HepG2 (cell line): ENCODE results near the gene KIF5B. TPM values are rescaled to one million over a fixed set of nuclear protein-coding genes. Genes with fewer than 3 reads are reported as not detected.

ENCODE experiments used
- ATAC-seq: fragments of 200-7000 bp; cut with Tn5 transposase; 3 replicates; pipeline ENCODE4 v1.9.1; 2020; ENCODE audit warnings: mild to moderate bottlenecking, moderate library complexity
- BruUV-seq: library from RNA; stranded (reverse); fragments of 400-500 nt; replicated peaks from 2 replicates; lab custom pipeline; 2021; lab: Mats Ljungman, UMichigan
- CTCF ChIA-PET: fragments of 300-600 bp; formaldehyde crosslinking; extraction: SDS; loops from one replicate; lab custom pipeline; 2021; ENCODE audit warnings: low total read pairs, inconsistent platforms, low intra/inter-chr PET ratio; lab: Yijun Ruan, JAX
- POLR2A ChIA-PET: fragments of 350-600 bp; sonication (Branson Sonifier 250); formaldehyde crosslinking; loops from one replicate; lab custom pipeline; 2020; ENCODE audit warnings: antibody characterized with exemption, inconsistent platforms; lab: Yijun Ruan, JAX
- DNase-seq: peaks from one replicate; pipeline ENCODE4 v3.0.0-alpha.2; 2015; ENCODE audit warnings: low spot score
- FAIRE-seq: peaks from 3 replicates; lab custom pipeline; 2011; peaks lifted over from hg19 to GRCh38; lab: Jason Lieb, UNC
- H2AFZ ChIP-seq: one replicate; pipeline ENCODE4 v1.6.1; 2011; ENCODE audit warnings: low read length, inconsistent platforms
- H3K27ac ChIP-seq: fragments of 300-600 bp; 3 replicates; pipeline ENCODE4 v1.8.0; 2011; ENCODE audit warnings: mixed run types, mild to moderate bottlenecking, mixed read lengths, low read length, inconsistent platforms; ENCODE audit not compliant: insufficient read depth; ENCODE audit errors: extremely low read length
- H3K27me3 ChIP-seq, 2 experiments: fragments of 200-600 bp in 1 of 2; 2 replicates in 1 of 2; 3 replicates in 1 of 2; pipeline versions ENCODE4 v1.6.0 to v1.8.0; 2011; ENCODE audit warnings: low read length in 2 of 2, mild to moderate bottlenecking in 2 of 2, moderate library complexity in 2 of 2, inconsistent platforms in 1 of 2; ENCODE audit not compliant: insufficient read depth in 2 of 2, control insufficient read depth in 1 of 2
- H3K36me3 ChIP-seq, 2 experiments: fragments of 200-600 bp in 1 of 2; replicated peaks in 1 of 2; 2 replicates in 1 of 2; 3 replicates in 1 of 2; pipeline versions ENCODE4 v1.5.1 to v1.8.0; 2011; ENCODE audit warnings: low read length in 2 of 2, inconsistent platforms in 1 of 2; ENCODE audit not compliant: insufficient read depth in 2 of 2, control insufficient read depth in 1 of 2
- H3K4me1 ChIP-seq: 2 replicates; pipeline ENCODE4 v1.5.1; 2012; ENCODE audit warnings: low read length, inconsistent platforms; ENCODE audit not compliant: insufficient read depth
- H3K4me2 ChIP-seq: 2 replicates; pipeline ENCODE4 v1.6.0; 2011; ENCODE audit warnings: low read depth, low read length, inconsistent platforms
- H3K4me3 ChIP-seq, 3 experiments: fragments of 200-600 bp in 1 of 3; sonication (generic), shearing (Covaris generic) in 1 of 3; replicated peaks in 1 of 3; 2 replicates each; pipeline ENCODE4 v1.5.1; 2011 to 2016; ENCODE audit warnings: low read length in 3 of 3, inconsistent platforms in 2 of 3, low read depth in 2 of 3, mild to moderate bottlenecking in 2 of 3, control low read depth in 1 of 3, mixed read lengths in 1 of 3; ENCODE audit not compliant: insufficient read depth in 1 of 3
- H3K79me2 ChIP-seq: one replicate; pipeline ENCODE4 v1.6.1; 2011; ENCODE audit warnings: low read length, inconsistent platforms; ENCODE audit not compliant: insufficient read depth
- H3K9ac ChIP-seq: 2 replicates; pipeline ENCODE4 v1.6.0; 2011; ENCODE audit warnings: mild to moderate bottlenecking, low read depth, low read length, inconsistent platforms; ENCODE audit not compliant: insufficient read depth
- H3K9me3 ChIP-seq: 2 replicates; pipeline ENCODE4 v1.5.1; 2012; ENCODE audit warnings: mild to moderate bottlenecking, low read length
- H4K20me1 ChIP-seq: 2 replicates; pipeline ENCODE4 v1.6.0; 2011; ENCODE audit warnings: inconsistent platforms, mild to moderate bottlenecking, low read length, moderate library complexity; ENCODE audit not compliant: insufficient read depth
- ATM ChIP-seq: fragments of 450-650 bp; IDR thresholded peaks from 2 replicates; pipeline ENCODE4 v1.7.1; 2017; ENCODE audit warnings: mild to moderate bottlenecking, borderline replicate concordance
- GPN1 ChIP-seq: sonication (generic); formaldehyde crosslinking; IDR thresholded peaks from 2 replicates; pipeline ENCODE4 v1.5.1; 2020; ENCODE audit warnings: missing genetic modification reagents, borderline replicate concordance
- HHEX ChIP-seq: IDR thresholded peaks from 2 replicates; pipeline ENCODE4 v1.6.1; 2016; ENCODE audit warnings: control low read depth
- PHF8 ChIP-seq: sonication (generic); formaldehyde crosslinking; IDR thresholded peaks from 2 replicates; pipeline ENCODE4 v1.5.0; 2020; ENCODE audit warnings: missing genetic modification reagents
- PLRG1 ChIP-seq: fragments of 450-650 bp; conservative IDR thresholded peaks from 2 replicates; pipeline ENCODE4 v1.6.1; 2016
- RBM22 ChIP-seq: fragments of 200-400 bp; formaldehyde crosslinking; optimal IDR thresholded peaks from 2 replicates; pipeline ENCODE3; 2017; ENCODE audit warnings: mild to moderate bottlenecking, low read length, moderate library complexity
- SP1 ChIP-seq, 2 experiments: fragments of 450-650 bp in 1 of 2; sonication (generic) in 1 of 2; formaldehyde crosslinking in 1 of 2; IDR thresholded peaks; 2 replicates each; pipeline versions ENCODE4 v1.4.0 to v1.6.1; 2016 to 2020; ENCODE audit warnings: missing genetic modification reagents in 1 of 2
- SRSF1 ChIP-seq: fragments of 200-400 bp; formaldehyde crosslinking; optimal IDR thresholded peaks from 2 replicates; pipeline ENCODE3; 2017; ENCODE audit warnings: mild to moderate bottlenecking, low read depth, low read length, moderate library complexity
- ZBTB39 ChIP-seq: sonication (generic); formaldehyde crosslinking; IDR thresholded peaks from 2 replicates; pipeline ENCODE4 v1.5.0; 2020; ENCODE audit warnings: missing genetic modification reagents
- ZNF276 ChIP-seq: sonication (generic); formaldehyde crosslinking; IDR thresholded peaks from 2 replicates; pipeline ENCODE4 v1.4.0; 2020; ENCODE audit warnings: mild to moderate bottlenecking, low read depth, missing genetic modification reagents
- ZNF883 ChIP-seq: sonication (generic); formaldehyde crosslinking; IDR thresholded peaks from 2 replicates; pipeline ENCODE4 v1.5.1; 2020; ENCODE audit warnings: mild to moderate bottlenecking, missing genetic modification reagents; ENCODE audit errors: not compliant biosample characterization
- WGBS: methylation state at CpG from one replicate; pipeline ENCODE4 v1.1.6; 2017; ENCODE audit warnings: low lambda C conversion rate; 5-methylcytosine and 5-hydroxymethylcytosine counted together
- in situ Hi-C: cut with HindIII; loops from 2 replicates; pipeline ENCODE4 v1.10.0; 2017; ENCODE audit warnings: low pct_unique_long_range_greater_than_20kb; ENCODE audit not compliant: extremely low pct_ligation_motif_present
- intact Hi-C: fragments of 100-400 bp; cut with micrococcal nuclease; formaldehyde crosslinking; loops from one replicate; pipeline ENCODE4 v1.10.0; 2022; ENCODE audit not compliant: unreplicated experiment
- polyA plus RNA-seq, 8 experiments: library from polyadenylated mRNA; depleted of rRNA in 3 of 8; stranded (reverse) in 7 of 8; unstranded in 1 of 8; fragments of >200 nt; fragmentation: Illumina TruSeq in 4 of 8; extraction: Trizol in 4 of 8; gene quantifications; 2 replicates each; pipeline versions ENCODE4 v1.2.1 to v1.2.3, GENCODE V29; 2011 to 2016; ENCODE audit warnings: low read depth in 4 of 8, missing spikeins in 1 of 8, mixed read lengths in 1 of 8; ENCODE audit not compliant: insufficient read depth in 1 of 8
- total RNA-seq, 5 experiments: library from RNA; depleted of rRNA; stranded (reverse); fragments of >200 nt; fragmentation: Illumina TruSeq; extraction: Trizol; gene quantifications; 2 replicates each; pipeline ENCODE4 v1.2.3, GENCODE V29; 2016; ENCODE audit warnings: low read depth in 1 of 5
- TF ChIP-seq, protein P1 (sequence below): fragments of 450-650 bp; IDR thresholded peaks from 2 replicates; pipeline ENCODE4 v1.6.1; 2017
- TF ChIP-seq, protein P2 (sequence below): IDR thresholded peaks from 2 replicates; pipeline ENCODE4 v1.6.1; 2016; ENCODE audit warnings: mild to moderate bottlenecking

Gene KIF5B
- total and polyA plus RNA-seq, 2 of the 13 experiments (the other 11 are each of a cell fraction or from before 2014, with no cell fraction given): 34.3 to 133 TPM

DNA sequence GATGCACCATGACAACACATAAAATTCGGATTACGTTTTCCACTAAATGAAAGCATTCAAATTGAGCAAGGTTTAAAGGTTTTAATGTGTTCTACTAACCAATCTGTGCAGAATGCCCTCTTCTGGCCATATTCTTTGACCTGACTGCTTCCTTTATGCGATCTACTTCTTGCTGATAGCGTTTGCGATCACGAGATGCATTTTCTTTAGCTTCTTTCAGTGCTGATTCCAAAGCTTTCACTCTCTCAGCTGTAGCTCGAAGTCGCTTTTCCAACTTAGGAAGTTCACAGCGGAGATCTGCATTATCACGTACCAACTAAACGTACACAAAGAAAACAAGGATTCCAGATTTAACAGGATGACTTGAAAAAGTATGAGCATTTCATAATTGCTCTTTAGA, 39.2 kb downstream of the KIF5B start:
- peaks cover 18 to 93% of the 10 kb centered on the region in 2 experiments for H3K36me3 ChIP-seq
- TF ChIP-seq ZNF276 (CRISPR knock-in tag) (no peak), PHF8 (no peak), SP1 (IDR thresholded peaks at IDR 0.05) (no peak), SP1 (CRISPR knock-in tag; IDR thresholded peaks at IDR 0.05) (no peak), RBM22 (peak; percentile 63), GPN1 (CRISPR knock-in tag) (no peak)
- no peaks in the 10 kb centered on the region for H3K27me3 ChIP-seq
- H3K9me3 ChIP-seq: no peaks in the 10 kb centered on the region
- no peaks in the 10 kb centered on the region for H3K4me1 ChIP-seq
- BruUV-seq: no TSS peak
- no peak overlapping the region for H3K4me2 ChIP-seq
- 98% methylated on average over 11 of the region's 11 CpGs for WGBS
- peaks cover 3% of the 10 kb centered on the region for H3K79me2 ChIP-seq
- in situ Hi-C loops (no loop called here), intact Hi-C loops (no loop called here)
- H4K20me1 ChIP-seq: no peaks in the 10 kb centered on the region
- no peak for DNase-seq
- ATAC-seq: no peak
- no peak for FAIRE-seq
- H3K9ac ChIP-seq: no peak overlapping the region
- H3K27ac ChIP-seq: no peak overlapping the region
- no peak overlapping the region for H2AFZ ChIP-seq
- H3K4me3 ChIP-seq: no peak overlapping the region
- CTCF ChIA-PET: no interaction called here
- POLR2A ChIA-PET: no interaction called here

- no peak overlapping the region for H3K27ac ChIP-seq
- in situ Hi-C loops (no loop called here), intact Hi-C loops (no loop called here)
- H3K9ac ChIP-seq: no peak overlapping the region
- no peak for FAIRE-seq
- H3K9me3 ChIP-seq: no peaks in the 10 kb centered on the region
- peaks cover 18 to 91% of the 10 kb centered on the region in 2 experiments for H3K36me3 ChIP-seq
- H3K4me2 ChIP-seq: no peak overlapping the region
- H2AFZ ChIP-seq: no peak overlapping the region
- no peak overlapping the region for H3K4me3 ChIP-seq
- WGBS: 95% methylated on average over 5 of the region's 5 CpGs
- POLR2A ChIA-PET: no interaction called here
- H3K4me1 ChIP-seq: no peaks in the 10 kb centered on the region
- no peak for ATAC-seq
- H3K27me3 ChIP-seq: no peaks in the 10 kb centered on the region
- no TSS peak for BruUV-seq
- CTCF ChIA-PET: no interaction called here
- H4K20me1 ChIP-seq: no peaks in the 10 kb centered on the region
- peaks cover 3% of the 10 kb centered on the region for H3K79me2 ChIP-seq
- DNase-seq: no peak
- TF ChIP-seq ZBTB39 (CRISPR knock-in tag) (no peak), PLRG1 (no peak), ATM (no peak), ZNF883 (no peak), SRSF1 (no peak), HHEX (CRISPR knock-in tag) (no peak)
- TF ChIP-seq, protein P1, sequence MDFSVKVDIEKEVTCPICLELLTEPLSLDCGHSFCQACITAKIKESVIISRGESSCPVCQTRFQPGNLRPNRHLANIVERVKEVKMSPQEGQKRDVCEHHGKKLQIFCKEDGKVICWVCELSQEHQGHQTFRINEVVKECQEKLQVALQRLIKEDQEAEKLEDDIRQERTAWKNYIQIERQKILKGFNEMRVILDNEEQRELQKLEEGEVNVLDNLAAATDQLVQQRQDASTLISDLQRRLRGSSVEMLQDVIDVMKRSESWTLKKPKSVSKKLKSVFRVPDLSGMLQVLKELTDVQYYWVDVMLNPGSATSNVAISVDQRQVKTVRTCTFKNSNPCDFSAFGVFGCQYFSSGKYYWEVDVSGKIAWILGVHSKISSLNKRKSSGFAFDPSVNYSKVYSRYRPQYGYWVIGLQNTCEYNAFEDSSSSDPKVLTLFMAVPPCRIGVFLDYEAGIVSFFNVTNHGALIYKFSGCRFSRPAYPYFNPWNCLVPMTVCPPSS: no peak
- TF ChIP-seq, protein P2, sequence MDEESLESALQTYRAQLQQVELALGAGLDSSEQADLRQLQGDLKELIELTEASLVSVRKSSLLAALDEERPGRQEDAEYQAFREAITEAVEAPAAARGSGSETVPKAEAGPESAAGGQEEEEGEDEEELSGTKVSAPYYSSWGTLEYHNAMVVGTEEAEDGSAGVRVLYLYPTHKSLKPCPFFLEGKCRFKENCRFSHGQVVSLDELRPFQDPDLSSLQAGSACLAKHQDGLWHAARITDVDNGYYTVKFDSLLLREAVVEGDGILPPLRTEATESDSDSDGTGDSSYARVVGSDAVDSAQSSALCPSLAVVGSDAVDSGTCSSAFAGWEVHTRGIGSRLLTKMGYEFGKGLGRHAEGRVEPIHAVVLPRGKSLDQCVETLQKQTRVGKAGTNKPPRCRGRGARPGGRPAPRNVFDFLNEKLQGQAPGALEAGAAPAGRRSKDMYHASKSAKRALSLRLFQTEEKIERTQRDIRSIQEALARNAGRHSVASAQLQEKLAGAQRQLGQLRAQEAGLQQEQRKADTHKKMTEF (CRISPR knock-in tag): no peak
Measured at GRCh38 chr10:32015386-32015785, 40.8 kb downstream of the KIF5B start.
